HG03025 (cell line): ENCODE results near the gene TOP1.

ENCODE experiments used
- ATAC-seq: cut with Tn5 transposase; IDR thresholded peaks from one replicate; pipeline ENCODE4 v1.9.1; 2021; ENCODE audit warnings: mild to moderate bottlenecking, moderate library complexity; ENCODE audit not compliant: unreplicated experiment, low FRiP score

The TOP1 gene

DNA sequence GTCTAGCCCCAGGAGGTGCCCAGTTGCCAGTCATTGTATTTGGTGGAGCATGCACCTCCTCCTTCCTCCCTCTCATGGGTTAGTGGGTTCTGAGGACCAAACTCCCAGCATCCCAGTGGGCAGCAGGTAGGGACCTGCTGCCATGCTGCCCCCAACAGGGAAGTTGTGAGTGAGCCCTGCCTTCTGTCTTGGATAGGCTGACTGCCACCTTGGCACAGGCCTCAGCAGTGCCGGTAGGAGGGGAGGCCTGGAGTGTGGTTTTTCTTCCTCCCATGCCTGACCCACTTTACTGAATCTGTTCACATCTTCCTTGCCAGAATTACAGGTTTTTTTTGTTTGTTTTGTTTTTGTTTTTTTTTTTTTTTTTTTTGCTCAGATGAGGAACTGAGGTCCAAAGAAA lies 133.3 kb downstream of the TOP1 start:
- no peak for ATAC-seq

DNA sequence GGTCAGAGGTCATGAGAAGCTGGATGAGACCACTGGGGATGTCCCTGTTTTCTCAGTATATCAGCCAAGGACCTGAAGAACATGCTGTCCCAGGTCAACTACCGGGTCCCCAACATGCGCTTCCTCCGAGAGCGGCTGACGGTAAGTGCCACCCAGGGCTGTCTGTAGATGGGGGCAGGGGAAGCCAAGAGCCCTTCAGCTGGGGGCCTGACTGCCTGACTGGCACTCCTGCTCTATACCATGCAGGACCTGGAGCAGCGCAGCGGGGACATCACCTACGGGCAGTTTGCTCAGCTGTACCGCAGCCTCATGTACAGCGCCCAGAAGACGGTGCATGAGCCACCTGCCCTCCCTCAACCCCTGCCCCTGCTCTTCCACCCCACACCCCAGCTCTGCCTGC lies 133.8 kb downstream of the TOP1 start:
- ATAC-seq: no peak

DNA sequence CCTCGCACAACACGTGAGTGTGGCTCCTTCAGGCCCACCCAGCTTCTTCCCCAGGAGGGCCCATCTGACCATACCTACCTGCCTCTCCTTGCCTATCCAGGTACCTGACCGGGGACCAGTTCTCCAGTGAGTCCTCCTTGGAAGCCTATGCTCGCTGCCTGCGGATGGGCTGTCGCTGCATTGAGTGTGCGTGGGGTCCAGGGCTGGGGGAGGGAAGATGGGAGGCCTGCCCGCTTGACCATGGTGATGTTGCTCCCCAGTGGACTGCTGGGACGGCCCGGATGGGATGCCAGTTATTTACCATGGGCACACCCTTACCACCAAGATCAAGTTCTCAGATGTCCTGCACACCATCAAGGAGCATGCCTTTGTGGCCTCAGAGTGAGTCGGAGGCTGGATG lies 135.2 kb downstream of the TOP1 start:
- no peak for ATAC-seq

DNA sequence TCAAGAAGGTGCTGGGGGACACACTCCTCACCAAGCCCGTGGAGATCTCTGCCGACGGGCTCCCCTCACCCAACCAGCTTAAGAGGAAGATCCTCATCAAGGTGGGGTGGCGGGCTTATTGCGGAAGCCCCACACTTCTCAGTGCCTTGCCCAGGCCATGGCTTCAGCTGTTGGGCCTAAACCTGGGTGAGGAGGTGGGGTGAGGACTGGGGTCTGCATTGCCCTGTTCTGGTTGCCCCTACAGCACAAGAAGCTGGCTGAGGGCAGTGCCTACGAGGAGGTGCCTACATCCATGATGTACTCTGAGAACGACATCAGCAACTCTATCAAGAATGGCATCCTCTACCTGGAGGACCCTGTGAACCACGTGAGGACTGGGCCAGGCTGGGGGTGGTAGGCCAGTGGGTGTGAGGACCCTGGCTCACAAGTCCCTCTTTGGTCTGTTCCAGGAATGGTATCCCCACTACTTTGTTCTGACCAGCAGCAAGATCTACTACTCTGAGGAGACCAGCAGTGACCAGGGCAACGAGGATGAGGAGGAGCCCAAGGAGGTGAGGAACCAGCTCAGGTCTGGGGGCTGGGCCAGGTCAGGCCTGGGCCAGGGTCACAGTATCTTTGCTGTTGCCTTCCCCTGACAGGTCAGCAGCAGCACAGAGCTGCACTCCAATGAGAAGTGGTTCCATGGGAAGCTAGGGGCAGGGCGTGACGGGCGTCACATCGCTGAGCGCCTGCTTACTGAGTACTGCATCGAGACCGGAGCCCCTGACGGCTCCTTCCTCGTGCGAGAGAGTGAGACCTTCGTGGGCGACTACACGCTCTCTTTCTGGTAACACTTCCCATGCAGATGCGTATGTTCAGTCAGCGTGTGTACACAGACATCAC lies 136.6 kb downstream of the TOP1 start:
- ATAC-seq: no peak

DNA sequence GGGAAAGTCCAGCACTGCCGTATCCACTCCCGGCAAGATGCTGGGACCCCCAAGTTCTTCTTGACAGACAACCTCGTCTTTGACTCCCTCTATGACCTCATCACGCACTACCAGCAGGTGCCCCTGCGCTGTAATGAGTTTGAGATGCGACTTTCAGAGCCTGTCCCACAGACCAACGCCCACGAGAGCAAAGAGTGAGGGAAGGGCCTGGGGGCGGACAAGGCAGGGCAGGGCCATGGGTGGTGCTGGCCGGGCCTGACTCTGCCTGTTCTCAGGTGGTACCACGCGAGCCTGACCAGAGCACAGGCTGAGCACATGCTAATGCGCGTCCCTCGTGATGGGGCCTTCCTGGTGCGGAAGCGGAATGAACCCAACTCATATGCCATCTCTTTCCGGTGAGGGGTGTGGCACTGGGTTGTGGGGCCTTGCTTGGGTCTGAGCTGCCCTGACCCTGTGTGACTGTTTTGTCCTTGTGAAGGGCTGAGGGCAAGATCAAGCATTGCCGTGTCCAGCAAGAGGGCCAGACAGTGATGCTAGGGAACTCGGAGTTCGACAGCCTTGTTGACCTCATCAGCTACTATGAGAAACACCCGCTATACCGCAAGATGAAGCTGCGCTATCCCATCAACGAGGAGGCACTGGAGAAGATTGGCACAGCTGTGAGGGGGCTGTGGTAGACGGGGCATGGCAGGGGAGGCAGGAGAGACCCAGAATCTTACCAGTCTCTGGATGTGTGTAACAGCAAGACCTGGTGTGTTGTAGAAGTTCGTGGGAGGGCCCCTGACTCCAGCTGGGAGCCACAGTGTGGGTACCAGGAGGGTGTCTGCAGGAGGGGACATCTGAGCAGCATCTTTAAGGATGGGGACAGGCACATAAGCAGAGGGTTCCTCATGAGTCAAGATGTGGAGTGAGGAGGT lies 137.8 kb downstream of the TOP1 start:
- ATAC-seq: no peak

DNA sequence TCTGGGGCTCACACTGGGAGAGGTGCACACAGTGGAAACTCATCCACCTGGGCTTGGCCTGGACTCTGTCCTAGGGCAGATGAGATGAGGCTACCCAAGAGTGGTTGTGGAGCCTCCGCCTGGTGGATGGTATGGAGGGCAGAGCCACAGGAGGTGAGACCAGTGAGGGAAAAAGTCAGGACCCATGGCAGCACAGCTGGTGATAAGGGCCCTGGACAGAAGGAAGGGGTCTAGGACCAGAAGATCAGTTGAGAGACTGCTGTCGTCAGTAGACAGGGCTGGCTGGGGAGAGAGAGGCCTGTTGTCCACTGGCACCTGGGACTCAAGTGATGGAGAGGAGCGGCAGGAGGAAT lies 138.5 kb downstream of the TOP1 start:
- no peak for ATAC-seq

DNA sequence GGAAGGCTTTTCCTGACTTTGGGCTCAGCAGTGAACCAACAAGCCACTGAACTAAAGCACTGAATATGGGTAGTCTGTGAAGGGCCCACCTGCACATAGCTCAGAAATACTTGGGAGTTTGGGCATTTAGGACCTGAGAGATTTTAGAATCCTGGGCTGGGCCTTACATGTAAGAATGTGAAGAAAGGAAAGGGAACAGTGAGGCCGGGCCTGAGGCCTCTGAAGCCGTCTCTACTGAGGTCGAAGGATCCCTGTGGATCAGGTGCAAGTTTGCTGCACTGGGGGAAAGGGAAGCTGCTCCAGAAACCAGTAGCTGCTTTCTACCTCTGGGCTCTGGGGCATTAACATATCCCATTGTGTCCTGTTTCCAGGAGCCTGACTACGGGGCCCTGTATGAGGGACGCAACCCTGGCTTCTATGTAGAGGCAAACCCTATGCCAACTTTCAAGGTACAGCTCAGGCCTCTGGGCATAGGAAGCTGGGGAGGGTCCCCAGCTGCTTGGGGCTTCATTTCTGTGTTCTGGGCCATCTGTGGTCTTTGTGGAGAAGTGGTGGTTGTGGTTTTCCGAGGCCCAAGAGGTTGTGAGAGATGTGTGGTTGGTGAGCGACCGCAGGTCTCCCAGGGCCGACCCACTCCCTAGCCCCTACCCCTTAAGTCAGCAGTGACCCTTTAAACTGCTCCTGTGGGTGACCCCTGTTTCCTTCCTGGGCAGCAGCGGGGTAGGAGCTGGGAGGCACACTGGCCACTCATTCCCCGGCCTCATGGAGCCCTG lies 139.0 kb downstream of the TOP1 start:
- no peak for ATAC-seq

DNA sequence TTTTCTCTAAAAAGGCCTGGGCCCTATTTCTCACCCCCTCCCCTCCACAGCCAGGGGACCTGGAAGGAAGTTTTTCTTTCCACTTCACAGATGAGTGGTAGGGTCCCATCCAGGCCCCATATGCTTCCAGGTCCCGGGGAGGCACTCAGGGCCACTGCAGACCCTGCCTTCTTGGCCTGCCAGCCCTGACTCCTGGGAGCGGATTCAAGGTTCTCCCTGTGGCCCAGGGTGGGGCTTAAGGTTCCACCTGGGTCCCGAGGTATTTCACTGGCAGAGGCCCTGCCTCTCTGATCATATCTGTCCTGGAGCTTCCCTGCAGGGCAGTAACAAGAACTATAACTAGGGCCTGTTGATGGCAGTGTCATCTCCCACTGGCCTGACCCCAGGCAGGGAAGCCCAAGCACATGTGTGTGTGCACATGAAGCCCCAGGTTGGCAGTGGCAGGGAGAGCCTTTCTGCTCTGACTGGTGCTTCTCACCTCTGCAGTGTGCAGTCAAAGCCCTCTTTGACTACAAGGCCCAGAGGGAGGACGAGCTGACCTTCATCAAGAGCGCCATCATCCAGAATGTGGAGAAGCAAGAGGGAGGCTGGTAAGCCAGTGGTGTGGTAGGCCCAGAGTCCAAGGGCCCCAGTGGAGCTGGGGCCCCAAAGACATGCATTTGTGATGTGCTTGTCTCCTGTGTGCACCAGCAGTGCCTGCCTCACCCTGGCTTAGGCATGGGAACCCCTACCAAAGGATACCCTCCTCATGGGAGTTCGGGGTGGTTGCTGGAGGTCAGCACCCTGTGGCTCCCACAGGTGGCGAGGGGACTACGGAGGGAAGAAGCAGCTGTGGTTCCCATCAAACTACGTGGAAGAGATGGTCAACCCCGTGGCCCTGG lies 139.9 kb downstream of the TOP1 start:
- ATAC-seq: no peak

DNA sequence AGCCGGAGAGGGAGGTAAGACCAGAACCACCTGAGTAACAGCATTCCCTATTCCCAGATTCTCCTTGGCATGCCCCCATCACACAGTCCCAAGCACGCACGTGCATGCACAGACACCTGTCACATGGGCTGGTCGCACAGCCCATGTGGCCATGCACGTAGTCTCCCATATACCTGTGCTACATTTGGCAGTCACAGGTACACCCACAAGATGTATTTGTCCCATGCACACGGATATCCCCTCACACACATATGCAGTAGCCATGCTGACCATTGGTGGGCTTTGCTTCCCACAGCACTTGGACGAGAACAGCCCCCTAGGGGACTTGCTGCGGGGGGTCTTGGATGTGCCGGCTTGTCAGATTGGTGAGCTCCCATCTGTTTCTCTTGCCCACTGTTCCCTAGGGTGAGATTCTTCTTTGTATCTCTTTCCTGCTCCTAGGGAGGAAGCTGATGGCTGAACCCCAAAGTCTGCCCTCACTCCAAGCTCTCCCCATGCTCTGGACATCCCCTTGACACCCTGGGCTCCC lies 140.6 kb downstream of the TOP1 start:
- no peak for ATAC-seq

DNA sequence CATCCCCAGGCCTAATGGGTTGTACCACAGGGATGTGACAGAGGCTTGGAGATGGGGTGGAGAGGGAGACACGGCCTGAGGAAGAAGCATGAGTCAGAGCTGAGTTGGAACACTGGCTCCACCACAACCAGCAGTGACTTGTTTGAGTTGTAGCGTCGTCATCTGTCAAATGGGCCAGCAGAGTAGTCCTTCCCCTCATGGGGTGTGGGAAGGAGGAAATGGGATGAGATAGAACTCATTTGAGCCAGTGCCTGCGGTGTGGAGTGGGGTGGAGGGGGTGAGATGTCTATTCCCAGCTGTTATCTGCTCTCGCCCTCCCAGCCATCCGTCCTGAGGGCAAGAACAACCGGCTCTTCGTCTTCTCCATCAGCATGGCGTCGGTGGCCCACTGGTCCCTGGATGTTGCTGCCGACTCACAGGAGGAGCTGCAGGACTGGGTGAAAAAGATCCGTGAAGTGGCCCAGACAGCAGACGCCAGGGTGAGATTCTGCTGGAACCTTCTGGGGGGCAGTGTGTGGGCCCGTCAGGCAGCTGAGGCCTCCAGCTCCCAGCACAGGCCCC lies 141.2 kb downstream of the TOP1 start:
- ATAC-seq: no peak

DNA sequence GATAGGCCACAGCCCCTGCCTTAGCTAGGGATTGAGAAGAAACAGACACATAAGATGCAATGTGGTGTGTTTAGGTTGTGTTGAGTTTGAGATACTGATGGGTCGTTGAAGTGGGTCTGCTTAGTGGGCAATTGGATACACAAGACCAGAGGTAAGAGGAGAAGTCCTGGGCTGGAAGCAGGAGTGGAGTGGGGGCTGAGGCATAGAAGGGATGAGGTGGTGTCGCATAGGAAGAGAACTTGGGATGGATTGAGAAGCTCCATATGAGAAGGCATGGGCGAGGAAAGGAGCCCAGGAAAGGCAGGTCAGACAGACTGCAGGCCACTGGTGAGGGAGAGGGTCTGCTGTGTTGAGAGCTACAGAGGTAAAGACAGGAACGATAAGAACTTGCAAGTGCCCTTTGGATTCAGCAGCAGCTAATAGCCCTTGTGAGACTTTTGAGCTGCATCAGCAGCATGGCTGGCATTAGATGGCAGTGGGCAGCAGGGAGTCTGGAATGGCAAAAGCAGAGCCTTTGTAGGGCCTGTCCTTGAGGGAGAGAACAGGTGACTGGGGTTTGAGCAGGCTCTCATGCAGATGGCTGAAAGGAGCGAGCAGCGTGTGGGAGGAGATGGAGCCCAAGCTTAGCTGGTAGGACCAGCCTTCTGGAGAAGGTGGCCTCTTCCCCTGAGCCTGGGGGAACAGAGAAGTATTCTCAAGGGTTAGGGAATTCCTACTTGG lies 141.9 kb downstream of the TOP1 start:
- no peak for ATAC-seq

DNA sequence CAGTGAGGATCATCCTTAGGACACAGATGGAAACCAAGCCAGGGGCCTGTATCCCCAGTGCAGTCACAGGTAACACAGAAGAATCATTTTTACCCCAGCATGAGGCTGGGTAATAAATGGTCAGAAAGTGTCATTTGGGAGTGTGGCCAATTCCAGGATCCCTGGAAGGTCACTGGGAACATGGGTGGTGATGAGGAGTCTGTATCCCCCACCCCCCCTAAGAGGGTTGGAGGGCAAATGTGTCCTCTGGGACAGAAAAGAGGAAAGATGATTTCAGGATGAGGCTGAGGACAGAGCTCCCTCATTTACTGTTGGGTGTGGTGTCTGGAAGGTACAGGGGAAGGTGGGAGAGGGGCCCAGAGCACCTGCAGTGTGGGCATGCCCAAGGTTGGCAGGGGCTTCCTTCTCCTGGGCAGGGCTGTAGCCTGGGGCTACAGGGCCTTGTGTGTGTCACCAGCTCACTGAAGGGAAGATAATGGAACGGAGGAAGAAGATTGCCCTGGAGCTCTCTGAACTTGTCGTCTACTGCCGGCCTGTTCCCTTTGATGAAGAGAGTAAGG lies 143.2 kb downstream of the TOP1 start:
- no peak for ATAC-seq

DNA sequence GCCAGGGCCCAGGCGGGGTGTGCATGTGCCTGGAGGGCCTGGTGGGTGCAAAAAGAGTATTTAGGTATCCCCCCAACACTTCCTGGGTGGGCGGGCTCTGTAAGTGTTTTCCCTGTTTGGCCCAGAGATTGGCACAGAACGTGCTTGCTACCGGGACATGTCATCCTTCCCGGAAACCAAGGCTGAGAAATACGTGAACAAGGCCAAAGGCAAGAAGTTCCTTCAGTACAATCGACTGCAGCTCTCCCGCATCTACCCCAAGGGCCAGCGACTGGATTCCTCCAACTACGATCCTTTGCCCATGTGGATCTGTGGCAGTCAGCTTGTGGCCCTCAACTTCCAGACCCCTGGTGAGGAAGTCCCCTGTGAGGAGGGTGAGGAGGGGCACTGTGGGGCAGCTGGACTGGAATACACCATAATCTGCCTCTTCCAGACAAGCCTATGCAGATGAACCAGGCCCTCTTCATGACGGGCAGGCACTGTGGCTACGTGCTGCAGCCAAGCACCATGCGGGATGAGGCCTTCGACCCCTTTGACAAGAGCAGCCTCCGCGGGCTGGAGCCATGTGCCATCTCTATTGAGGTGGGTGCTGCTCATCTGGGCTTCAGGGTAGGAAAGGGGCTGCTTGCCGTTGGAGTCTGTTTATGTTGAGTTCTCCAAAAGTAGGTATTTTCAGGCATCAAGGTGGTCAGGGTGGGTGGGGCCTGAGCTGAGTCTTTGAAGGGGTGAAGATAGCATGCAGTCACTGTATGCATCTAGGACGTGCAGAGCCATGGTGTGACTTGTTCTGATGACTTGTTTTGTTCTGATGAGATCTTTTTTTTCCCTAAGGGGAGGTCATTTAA lies 143.9 kb downstream of the TOP1 start:
- ATAC-seq: no peak

DNA sequence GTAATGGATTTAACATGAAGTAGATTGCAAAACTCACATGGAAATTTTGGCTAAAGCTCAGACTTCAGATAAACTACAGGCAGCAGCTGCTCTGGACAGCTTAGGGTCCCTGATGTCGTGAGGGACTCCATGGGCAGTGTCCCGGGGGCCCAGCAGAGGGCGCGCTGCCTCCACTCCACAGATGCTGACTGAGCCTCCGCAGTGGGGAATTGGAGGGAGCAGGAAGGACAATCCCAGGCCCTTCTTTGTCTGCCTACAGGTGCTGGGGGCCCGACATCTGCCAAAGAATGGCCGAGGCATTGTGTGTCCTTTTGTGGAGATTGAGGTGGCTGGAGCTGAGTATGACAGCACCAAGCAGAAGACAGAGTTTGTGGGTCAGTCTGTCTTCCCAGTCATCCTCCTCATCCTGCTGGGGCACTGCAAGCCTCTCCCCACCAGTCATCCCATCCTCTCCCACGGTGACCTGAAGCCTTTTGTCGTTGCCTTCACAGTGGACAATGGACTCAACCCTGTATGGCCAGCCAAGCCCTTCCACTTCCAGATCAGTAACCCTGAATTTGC lies 144.6 kb downstream of the TOP1 start:
- ATAC-seq: no peak

DNA sequence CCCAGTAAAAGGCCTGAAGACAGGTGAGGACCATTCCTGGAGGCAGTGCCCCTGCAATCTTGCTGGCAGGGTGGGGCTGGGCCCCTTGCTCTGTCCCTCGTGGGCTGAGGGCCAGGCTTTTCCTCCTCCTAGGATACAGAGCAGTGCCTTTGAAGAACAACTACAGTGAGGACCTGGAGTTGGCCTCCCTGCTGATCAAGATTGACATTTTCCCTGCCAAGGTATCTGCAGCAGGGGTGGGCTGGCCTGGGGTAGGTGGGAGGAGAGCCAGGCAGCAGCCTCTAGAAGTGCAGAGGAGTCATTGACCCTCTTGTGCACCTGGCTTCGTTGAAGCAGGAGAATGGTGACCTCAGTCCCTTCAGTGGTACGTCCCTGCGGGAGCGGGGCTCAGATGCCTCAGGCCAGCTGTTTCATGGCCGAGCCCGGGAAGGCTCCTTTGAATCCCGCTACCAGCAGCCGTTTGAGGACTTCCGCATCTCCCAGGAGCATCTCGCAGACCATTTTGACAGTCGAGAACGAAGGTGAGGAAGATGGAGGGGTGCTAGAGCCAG lies 145.2 kb downstream of the TOP1 start:
- no peak for ATAC-seq
